DOHH2 (cell line): Measurements from ENCODE around the gene AAGAB.
"Not testable (repeated sequence)": the region's sequence is repeated elsewhere in the genome, so short reads cannot be mapped to it uniquely, and the experiment has no call there.

Experiments
- H3F3A ChIP-seq: fragments of 200-600 bp; sonication (generic), shearing (Covaris generic); 2 replicates; pipeline ENCODE4 v1.6.0; 2016; ENCODE audit warnings: antibody characterized with exemption, mild to moderate bottlenecking; ENCODE audit not compliant: control insufficient read depth, insufficient read depth
- H3K27ac ChIP-seq: fragments of 200-600 bp; sonication (generic); 2 replicates; pipeline ENCODE4 v1.5.1; 2014; ENCODE audit warnings: low read depth, mild to moderate bottlenecking, low read length, moderate library complexity
- H3K27me3 ChIP-seq: fragments of 200-600 bp; sonication (generic); 2 replicates; pipeline ENCODE4 v1.6.1; 2014; ENCODE audit warnings: mild to moderate bottlenecking, low read length, mixed read lengths; ENCODE audit not compliant: control insufficient read depth
- H3K36me3 ChIP-seq: fragments of 200-600 bp; sonication (generic); 2 replicates; pipeline ENCODE4 v1.6.1; 2014; ENCODE audit warnings: mild to moderate bottlenecking, low read length, moderate library complexity, mixed read lengths; ENCODE audit not compliant: control insufficient read depth
- H3K4me1 ChIP-seq: fragments of 200-600 bp; sonication (generic); 2 replicates; pipeline ENCODE4 v1.6.1; 2014; ENCODE audit warnings: mild to moderate bottlenecking, low read length, mixed read lengths; ENCODE audit not compliant: control insufficient read depth
- H3K4me2 ChIP-seq: fragments of 200-600 bp; sonication (generic); 2 replicates; pipeline ENCODE4 v1.6.0; 2014; ENCODE audit warnings: mild to moderate bottlenecking, low read length, moderate library complexity
- H3K4me3 ChIP-seq: fragments of 200-600 bp; sonication (generic); 2 replicates; pipeline ENCODE4 v1.5.1; 2014; ENCODE audit warnings: mild to moderate bottlenecking, low read length, mixed read lengths
- H3K79me2 ChIP-seq: fragments of 200-600 bp; sonication (generic); 2 replicates; pipeline ENCODE4 v1.6.1; 2014; ENCODE audit warnings: mild to moderate bottlenecking, low read length, mixed read lengths; ENCODE audit not compliant: control insufficient read depth
- H3K9me2 ChIP-seq: fragments of 200-600 bp; sonication (generic); replicated peaks from 2 replicates; pipeline ENCODE4 v1.6.1; 2014; ENCODE audit warnings: mild to moderate bottlenecking, low read length, mixed read lengths; ENCODE audit not compliant: control insufficient read depth
- H3K9me3 ChIP-seq: fragments of 200-600 bp; sonication (generic); 2 replicates; pipeline ENCODE4 v1.6.1; 2014; ENCODE audit warnings: antibody characterized with exemption, low read length, mixed read lengths; ENCODE audit not compliant: control insufficient read depth, insufficient read depth
- H4K20me1 ChIP-seq: fragments of 200-600 bp; sonication (generic); 2 replicates; pipeline ENCODE4 v1.6.0; 2014; ENCODE audit warnings: low read depth, mild to moderate bottlenecking, antibody characterized with exemption, low read length, moderate library complexity; ENCODE audit not compliant: control insufficient read depth, insufficient read depth
- EZH2phosphoT487 ChIP-seq: fragments of 200-600 bp; sonication (generic); IDR thresholded peaks from 2 replicates; pipeline ENCODE4 v1.6.1; 2017; ENCODE audit warnings: borderline replicate concordance, mild to moderate bottlenecking, antibody characterized with exemption, low read length, moderate library complexity, mixed read lengths
- TF ChIP-seq, protein P1 (sequence below): fragments of 200-600 bp; sonication (generic); IDR thresholded peaks from one replicate; pipeline ENCODE4 v1.5.1; 2014; ENCODE audit warnings: antibody characterized with exemption, mild to moderate bottlenecking, low read depth, low read length; ENCODE audit not compliant: poor library complexity, severe bottlenecking

Gene AAGAB

DNA sequence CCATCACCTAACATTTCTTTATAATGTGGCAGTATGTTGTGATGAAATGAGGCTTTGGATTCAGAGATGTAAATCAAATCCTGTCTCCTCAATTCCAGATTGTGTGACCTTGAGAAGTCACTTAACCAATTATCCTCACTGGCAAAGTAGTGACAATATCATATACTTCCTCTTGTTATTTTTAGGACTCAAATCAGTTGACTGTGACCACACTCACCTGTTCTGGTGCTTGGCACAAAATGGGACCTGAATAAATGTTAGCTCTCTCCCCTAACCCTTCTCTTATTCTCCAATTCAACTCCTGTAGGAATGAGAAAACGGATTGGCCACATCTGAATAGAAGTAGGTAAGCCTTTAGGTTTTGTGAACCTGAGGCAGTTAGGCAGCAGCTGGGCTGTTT, 42.2 kb upstream of the AAGAB start:
- TF ChIP-seq, protein P1, sequence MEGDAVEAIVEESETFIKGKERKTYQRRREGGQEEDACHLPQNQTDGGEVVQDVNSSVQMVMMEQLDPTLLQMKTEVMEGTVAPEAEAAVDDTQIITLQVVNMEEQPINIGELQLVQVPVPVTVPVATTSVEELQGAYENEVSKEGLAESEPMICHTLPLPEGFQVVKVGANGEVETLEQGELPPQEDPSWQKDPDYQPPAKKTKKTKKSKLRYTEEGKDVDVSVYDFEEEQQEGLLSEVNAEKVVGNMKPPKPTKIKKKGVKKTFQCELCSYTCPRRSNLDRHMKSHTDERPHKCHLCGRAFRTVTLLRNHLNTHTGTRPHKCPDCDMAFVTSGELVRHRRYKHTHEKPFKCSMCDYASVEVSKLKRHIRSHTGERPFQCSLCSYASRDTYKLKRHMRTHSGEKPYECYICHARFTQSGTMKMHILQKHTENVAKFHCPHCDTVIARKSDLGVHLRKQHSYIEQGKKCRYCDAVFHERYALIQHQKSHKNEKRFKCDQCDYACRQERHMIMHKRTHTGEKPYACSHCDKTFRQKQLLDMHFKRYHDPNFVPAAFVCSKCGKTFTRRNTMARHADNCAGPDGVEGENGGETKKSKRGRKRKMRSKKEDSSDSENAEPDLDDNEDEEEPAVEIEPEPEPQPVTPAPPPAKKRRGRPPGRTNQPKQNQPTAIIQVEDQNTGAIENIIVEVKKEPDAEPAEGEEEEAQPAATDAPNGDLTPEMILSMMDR, result no peak
- TF ChIP-seq EZH2phosphoT487, result no peak
- no peak overlapping the region for H3K4me3 ChIP-seq
- H3K27ac ChIP-seq, result no peak overlapping the region
- no peaks in the 10 kb centered on the region for H3K27me3 ChIP-seq
- H3K4me2 ChIP-seq, result peak overlapping the region; percentile 4; the same call in 1 of the 2 replicates
- no peaks in the 10 kb centered on the region for H3K79me2 ChIP-seq
- H3K9me3 ChIP-seq, result no peaks in the 10 kb centered on the region
- H3K4me1 ChIP-seq, result peaks cover 11% of the 10 kb centered on the region
- H4K20me1 ChIP-seq, result no peaks in the 10 kb centered on the region
- H3K36me3 ChIP-seq, result no peaks in the 10 kb centered on the region
- H3K9me2 ChIP-seq, result no peaks in the 10 kb centered on the region
- no peaks in the 10 kb centered on the region for H3F3A ChIP-seq

DNA sequence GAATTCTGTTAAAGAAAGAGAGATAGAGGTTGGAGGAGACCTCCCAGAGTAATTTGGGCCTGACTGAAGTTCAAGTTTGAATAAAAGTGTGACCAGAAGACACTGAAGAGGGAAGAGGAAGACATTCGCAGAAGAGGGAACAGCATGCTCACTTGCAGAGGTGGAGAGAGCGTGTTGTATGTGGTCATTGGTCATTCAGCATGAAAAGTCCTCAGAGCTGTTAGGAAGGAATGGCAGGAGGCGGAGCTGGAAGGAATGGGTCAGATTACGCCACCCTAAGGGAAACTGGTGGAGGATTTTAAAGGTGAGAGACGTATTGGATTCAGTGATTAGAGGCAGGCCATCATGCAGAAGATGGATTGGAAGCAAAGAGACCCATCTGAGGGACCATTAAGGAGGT, 41.7 kb upstream of the AAGAB start:
- Histone ChIP-seq H3K4me1 (peaks cover 11% of the 10 kb centered on the region), H3K27ac (no peak overlapping the region), H4K20me1 (no peaks in the 10 kb centered on the region), H3K27me3 (no peaks in the 10 kb centered on the region), H3K4me3 (no peak overlapping the region), H3K79me2 (no peaks in the 10 kb centered on the region), H3K4me2 (no peak overlapping the region), H3F3A (no peaks in the 10 kb centered on the region), H3K36me3 (no peaks in the 10 kb centered on the region), H3K9me3 (no peaks in the 10 kb centered on the region), H3K9me2 (no peaks in the 10 kb centered on the region)
- no peak for TF ChIP-seq EZH2phosphoT487
- TF ChIP-seq, protein P1, result no peak

DNA sequence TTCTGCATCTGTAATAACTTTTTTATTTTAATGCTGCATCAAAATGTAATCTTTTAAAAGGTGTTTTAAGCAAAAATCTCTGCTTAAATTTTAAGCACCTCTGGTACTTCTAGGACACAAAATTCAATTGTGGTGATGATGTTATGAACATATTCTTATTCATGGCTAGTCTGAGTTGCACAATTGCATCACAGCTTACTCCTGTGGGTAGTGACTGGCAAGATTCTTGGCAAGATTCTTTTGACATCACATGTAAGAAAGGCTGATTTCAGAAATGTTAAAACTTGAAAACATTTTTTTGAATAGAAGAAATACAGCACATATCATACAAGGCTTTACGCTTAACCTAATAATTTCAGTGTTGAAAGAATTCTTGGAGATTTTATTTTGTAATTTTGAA, 35.9 kb upstream of the AAGAB start:
- no peak overlapping the region for H3K4me3 ChIP-seq
- no peaks in the 10 kb centered on the region for H3K79me2 ChIP-seq
- no peak overlapping the region for H3K27ac ChIP-seq
- H3K27me3 ChIP-seq, result no peaks in the 10 kb centered on the region
- H3K36me3 ChIP-seq, result no peaks in the 10 kb centered on the region
- H3K9me3 ChIP-seq, result no peaks in the 10 kb centered on the region; the same call in 1 of the 2 replicates
- no peaks in the 10 kb centered on the region for H4K20me1 ChIP-seq
- H3K4me1 ChIP-seq, result 0 out of 2 replicates have a peak, but pooled peaks cover 3% of the 10 kb centered on the region
- H3K4me2 ChIP-seq, result no peak overlapping the region
- TF ChIP-seq EZH2phosphoT487, result no peak
- TF ChIP-seq, protein P1, result no peak
- H3K9me2 ChIP-seq, result no peaks in the 10 kb centered on the region
- no peaks in the 10 kb centered on the region for H3F3A ChIP-seq

DNA sequence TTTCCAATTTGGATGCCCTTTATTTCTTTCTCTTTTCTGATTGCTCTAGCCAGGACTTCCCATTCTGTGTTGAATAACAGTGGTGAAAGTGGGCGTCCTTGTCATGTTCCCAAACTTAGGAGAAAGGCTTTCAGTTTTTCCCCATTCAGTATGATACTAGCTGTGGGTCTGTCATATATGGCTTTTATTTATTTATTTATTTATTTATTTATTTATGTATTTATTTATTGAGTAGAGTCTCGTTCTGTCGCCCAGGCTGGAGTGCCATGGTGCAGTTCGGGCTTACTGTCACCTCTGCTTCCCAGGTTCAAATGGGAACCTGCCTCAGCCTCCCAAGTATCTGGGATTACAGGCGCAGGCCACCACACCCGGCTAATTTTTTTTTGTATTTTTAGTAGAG, 31.9 kb upstream of the AAGAB start:
- H4K20me1 ChIP-seq, H3K4me2 ChIP-seq, H3K4me3 ChIP-seq, H3K27me3 ChIP-seq, H3K9me2 ChIP-seq, H3K4me1 ChIP-seq, H3K79me2 ChIP-seq, H3F3A ChIP-seq, H3K36me3 ChIP-seq, H3K27ac ChIP-seq, H3K9me3 ChIP-seq: not testable (repeated sequence)

DNA sequence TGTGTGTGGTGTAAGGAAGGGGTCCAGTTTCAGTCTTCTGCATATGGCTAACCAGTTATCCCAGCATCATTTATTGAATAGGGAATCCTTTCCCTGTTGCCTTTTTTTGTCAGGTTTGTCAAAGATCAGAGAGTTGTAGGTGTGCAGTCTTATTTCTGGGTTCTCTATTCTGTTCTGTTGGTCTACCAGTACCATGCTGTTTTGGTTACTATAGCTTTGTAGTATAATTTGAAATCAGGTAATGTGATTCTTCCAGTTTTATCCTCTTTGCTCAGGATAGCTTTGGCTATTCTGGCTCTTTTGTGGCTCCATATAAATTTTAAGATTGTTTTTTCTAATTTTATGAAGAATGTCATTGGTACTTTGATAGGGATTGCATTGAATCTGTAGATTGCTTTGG, 31.2 kb upstream of the AAGAB start:
- not testable (repeated sequence) for H3K27ac ChIP-seq, H3K4me2 ChIP-seq, H3K27me3 ChIP-seq, H3K4me3 ChIP-seq, H3K36me3 ChIP-seq, H3F3A ChIP-seq, H3K79me2 ChIP-seq, H3K9me3 ChIP-seq, H3K4me1 ChIP-seq, H3K9me2 ChIP-seq, H4K20me1 ChIP-seq
